COLO668 (cell line): ENCODE results near the gene WBP1.
"Not testable (repeated sequence)": the region's sequence is repeated elsewhere in the genome, so short reads cannot be mapped to it uniquely, and the experiment has no call there.

Experiments used
- DNase-seq: peaks from one replicate; lab custom pipeline; 2025; ENCODE audit not compliant: unreplicated experiment; lab: John Stamatoyannopoulos, UW

The WBP1 gene

DNA sequence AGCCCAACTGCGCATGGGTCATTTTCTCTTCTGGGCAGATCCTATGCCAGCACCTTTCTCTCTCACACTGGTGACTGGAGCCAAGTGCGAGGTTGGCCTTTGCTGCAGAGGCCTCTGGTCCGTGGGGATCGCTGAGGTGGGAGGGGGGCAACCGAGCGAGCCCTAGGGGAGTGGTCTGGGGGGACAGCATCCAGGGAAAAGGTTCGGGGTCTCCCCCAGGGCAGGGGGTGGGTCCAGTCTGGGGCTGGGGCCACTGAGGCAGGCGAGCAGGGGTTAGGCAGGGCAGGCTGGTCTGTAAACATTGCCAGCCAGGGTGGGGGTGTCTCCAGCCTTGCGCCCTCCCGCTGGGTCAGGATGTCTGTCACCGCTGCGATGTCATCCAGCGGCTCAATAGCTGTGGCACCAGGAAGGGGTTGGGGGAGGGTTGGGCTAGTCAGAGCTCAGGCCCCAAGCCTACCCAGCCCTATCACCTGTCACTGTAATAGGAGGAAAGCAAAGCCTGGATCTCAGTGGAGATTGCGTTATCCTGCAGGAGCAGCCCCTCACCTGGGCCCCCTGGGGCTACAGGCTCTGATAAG is 32.0 kb upstream of the WBP1 start:
- no peak for DNase-seq

DNA sequence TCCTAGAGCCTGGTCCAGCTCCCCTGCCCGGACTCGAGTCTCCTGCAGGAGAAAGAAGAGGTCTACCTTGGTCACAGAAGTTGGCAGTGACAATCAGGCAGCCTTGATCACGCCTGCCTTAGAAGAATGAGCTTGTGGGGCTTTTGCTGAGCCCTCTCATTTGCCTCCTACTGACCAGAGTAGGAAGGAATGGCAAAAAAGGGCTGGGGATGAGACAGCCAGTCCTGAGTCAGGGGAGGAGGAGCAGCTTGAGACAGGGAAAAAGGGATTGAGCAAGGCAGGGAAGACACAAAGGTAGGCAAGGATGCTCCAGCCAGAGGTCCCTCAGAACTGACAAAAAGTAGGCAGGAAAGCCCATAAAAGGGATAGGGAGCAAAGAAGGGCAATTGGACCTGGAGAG is 30.7 kb upstream of the WBP1 start:
- DNase-seq, result no peak

DNA sequence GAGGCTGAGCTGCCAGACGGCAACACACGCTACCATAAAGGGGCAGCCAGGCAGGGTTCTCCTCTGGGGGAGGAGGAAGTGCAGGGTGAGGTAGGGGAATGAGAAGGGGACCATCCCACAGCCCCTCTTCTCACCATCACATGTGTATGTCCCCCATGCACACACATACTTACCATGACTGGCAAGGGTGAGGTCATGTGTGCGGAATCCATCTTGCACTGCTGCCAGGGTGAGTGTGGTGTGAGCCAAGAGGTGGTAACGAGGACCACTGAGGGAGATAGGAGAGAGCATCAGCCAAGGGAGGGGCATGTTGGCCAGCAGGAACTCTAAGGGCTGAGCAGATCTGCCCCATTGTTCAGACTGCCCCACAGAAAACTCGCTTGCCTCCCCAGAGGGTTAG is 29.6 kb upstream of the WBP1 start:
- no peak for DNase-seq

DNA sequence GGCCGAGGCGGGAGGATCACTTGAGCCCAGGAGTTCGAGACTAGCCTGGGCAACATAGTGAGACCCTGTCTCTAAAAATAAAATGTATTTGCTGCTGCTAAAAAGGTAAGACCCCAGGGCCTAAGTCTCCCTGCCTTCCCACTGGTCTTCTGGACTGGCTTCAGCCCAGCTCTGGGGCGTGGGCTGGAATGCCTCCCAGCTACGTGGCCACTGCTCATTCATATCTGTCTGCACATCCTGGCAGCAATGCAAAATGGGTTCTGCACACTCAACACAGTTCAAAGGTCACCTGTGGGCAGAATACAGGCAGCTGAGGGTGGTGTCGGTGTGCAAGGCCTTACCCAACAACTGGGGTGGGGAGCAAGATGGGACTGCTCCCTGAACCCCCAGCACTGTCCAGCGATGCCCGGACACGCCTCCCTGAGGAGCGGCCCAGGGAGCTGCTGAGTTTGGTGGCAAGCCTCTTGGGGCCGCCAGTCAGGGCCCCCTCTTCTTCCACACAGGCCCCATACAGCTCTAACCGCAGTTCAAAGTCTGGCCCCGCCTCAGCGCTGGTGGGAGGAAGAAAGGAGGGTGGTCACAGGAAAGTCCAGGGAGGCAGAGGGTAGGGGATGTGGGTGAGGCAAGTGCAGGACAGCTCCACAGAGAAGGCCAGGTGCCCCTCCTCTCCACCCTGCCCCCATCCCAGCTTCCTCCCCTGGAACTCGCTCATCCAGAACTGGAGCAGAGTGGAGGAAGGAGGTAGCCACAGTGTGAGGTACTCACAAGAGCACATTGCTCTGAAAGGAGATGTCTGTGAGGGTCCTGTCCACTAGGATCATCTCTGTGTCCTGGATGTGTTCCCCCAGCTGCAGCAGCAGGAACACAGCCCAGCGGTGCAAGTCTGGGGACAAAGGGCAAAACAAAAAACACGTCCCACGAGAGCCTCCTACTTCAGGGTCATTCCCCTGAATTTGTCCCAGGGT is 28.5 kb upstream of the WBP1 start:
- DNase-seq, result no peak

DNA sequence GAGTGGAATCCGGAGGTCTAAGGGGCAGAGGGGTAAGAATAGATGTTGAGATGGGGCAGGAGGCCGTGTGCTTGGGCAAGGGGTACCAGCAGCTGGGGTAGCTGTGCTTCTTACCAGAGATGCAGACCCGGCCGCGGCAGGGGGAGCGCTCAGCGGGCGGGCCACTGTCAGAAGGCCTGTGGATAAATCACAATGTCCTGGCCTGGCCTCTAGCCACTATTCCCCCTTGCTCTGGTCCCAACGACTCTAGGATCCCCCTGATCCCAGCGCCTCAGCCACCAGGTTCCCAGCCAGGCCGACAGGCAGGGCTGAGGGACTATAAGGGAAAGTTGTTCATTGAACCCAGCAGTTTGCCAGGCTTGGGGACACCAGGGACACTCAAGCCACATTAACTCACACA is 27.7 kb upstream of the WBP1 start:
- DNase-seq, result no peak

DNA sequence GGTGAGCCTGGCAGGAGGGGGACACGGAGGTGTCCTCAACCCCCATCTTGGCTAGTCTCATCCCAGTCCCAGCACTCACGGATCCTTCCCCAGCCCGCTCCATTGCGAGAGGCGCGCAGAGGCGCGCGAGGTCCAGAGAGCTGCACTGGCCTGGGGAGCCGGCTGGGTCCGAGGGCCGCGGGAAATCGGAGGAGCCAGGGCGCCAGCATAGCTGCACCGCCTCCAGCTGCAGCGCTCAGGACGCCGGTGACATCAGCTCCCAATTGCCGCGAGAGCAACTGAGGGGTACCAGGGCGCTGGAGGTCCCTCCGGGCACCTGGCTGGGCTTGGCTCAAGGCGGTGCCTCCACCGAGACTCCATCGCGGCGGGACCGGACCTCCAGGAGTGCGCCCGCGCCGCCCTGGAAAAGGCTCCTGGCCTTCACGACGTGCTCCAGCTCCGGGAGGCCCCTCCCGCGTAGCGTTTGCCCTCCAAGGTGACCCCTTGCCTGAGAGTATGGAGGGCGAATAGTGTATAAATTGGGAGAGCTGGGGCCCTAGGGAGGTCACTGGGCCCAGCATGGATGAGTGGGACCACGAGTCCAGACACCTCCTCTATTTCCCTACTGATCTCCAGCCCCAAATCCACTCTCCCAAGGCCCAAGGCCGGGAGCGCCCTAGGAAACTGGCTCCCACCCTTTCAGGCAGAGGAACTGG is 22.0 kb upstream of the WBP1 start:
- no peak for DNase-seq

DNA sequence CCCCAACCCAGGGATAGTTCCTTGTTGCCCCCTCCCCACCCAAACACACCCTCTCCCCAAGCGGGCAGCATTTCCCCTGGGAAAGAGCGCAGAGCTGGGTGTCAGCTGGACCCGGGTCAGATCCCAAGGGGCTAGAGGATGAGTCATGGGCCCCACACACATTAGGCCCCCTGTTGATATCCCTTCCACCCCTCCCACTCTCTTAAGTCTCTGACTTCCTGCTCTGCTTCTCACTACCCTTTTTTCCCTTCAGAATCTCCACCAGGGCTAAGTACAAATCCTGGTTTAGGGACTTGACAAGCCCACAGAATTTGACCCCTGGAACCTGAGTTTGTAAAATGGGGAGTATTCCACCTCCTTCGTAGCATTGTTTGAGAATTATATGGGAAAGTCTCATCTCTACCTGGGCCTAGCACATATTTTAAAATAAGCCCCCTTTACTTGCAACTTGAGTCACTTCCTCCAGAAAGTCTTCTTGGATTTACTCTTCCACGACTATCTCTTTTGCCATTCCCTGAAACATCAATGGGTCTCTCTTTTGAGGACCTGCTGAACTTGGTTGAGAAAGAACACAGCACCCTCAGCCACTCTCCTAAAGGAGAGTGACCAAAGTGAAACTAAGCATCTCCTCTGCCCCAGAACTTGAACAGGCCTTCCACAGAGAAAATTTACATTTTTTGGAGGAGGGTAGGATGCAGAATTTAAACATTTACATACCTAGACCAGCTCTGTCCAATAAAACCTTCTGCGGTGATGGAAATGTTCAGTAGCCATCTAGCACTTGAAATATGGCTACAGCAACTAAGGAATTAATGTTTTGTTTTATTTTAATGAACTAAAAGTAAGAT is 21.2 kb upstream of the WBP1 start:
- no peak for DNase-seq

DNA sequence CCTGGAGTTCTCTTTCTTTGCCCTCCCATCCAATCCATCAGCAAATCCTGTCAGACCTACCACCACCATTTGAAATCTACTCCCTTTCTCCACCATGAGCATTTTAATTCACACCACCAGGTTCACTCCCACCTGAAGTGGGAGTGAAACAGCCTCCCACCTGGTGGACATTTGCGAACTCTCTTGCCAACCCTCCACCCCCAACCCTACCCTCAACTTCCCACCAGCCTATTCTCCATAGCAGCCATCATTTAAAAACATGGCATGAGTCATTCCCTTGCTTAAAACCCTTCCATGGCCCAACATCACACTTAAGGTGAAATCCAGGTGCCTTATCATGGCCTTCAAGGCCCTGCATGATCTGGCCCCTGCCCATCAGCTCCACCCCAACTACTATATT is 20.0 kb upstream of the WBP1 start:
- DNase-seq, result no peak

DNA sequence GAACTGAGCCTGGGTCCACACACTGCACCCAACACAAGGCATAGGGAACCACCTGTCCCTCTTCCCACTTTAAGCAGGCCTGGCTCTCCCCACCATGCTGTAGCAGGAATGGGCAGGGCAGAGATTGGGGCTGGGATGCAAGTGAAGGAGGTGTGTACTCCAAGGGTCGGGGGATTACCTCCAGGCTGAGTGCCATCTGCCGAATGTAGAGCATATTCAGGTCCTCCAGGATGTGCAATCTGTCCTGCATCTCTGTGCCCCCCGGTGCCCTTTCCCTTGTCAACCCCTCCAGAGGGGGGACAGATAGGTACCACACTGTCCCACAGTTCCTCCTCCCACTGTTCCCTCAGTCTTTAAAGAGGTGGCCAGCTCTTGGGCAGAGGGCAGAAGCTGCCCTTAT is 18.9 kb upstream of the WBP1 start:
- DNase-seq, result no peak

DNA sequence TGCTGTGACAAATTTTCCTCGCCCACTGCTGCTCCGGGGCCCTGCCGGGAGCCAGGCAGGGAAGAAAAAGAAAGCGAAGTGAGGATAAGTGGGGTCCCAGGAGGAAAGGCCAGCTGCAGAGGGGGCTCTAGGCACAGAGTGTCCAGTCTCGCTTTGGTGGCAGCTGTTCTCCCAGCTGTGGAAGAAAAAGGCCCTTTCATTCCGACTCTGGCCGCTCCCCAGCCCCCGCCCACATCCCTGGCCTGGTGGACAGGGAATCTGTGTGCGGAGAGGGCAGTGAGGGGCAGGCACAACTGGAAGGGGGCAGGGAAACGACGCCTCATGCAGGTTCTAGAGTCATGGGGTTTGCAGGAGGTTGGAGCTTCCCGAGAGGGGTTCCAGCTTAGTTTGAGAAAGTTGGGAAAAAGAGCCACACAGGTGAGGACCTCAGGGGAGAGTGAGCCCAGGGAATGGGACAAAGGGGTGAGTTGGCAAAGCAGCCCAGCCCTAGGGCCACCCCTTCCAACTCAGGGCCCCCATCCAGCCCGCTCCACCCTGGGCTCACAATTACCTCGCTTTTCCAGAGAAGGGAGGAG is 18.3 kb upstream of the WBP1 start:
- no peak for DNase-seq

DNA sequence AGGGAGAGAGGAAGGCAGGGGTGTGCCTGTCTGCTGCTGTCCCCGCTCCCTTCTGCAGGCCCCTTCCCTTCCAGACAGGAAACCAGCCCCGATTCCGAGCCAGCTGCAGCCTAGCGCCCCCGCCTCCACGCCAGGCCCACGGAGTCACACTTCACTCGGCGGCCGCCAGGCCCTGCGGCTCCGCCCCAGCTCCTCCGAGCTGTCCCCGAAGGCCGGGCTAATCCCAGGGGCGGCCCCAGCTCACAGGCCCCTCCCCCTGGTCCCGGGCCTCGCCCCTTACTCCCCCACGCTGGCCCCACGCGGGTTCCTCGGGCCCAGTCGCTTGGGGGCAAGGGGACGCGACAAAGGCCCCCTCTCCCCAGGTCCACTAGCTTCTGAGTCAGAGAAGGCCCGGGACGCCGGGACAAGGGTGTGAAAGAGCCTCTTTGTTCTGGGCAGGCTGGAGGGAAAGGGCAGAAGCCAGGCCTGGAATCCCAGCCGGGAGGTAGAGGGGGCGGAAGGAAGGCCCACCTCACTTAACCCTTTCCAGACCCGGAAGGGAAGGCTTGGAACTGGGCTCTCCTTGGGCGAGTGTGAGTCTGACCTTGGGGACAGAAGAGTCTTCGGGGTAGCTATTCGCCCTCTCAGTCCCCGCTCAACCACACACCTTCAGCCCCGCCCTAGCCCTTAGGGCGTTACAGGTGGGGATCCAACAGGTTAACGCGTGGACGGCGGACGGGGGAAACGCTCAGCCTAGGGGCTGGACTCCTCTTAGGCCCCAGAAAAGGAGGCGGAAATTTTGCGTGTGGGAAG is 17.7 kb upstream of the WBP1 start:
- peak; percentile 91 for DNase-seq

DNA sequence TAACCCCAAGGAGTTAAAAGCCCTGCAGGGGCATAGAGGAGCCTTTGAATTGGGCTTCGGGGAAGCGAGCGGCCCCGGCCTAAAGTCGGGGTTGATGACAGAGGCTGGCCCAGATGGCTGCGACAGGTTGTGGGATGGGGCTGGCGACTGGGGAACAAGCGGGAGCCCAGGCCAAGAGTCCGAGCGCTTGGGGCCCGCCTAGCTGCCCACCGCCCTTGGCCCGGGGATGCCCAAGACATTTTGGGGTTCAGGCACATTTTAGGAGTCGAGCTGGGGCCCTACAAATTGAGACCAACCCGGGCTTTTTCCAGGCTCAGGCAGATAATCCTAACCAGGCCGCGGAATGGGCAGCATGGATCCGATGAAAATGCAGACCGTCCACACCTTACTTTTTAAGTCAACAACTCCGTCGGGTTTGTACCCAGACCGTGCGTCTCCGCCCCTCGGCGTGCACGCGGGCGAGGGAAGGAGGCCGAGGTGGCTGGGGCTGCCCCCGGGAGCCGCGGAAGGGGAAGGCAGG is 17.0 kb upstream of the WBP1 start:
- no peak for DNase-seq

DNA sequence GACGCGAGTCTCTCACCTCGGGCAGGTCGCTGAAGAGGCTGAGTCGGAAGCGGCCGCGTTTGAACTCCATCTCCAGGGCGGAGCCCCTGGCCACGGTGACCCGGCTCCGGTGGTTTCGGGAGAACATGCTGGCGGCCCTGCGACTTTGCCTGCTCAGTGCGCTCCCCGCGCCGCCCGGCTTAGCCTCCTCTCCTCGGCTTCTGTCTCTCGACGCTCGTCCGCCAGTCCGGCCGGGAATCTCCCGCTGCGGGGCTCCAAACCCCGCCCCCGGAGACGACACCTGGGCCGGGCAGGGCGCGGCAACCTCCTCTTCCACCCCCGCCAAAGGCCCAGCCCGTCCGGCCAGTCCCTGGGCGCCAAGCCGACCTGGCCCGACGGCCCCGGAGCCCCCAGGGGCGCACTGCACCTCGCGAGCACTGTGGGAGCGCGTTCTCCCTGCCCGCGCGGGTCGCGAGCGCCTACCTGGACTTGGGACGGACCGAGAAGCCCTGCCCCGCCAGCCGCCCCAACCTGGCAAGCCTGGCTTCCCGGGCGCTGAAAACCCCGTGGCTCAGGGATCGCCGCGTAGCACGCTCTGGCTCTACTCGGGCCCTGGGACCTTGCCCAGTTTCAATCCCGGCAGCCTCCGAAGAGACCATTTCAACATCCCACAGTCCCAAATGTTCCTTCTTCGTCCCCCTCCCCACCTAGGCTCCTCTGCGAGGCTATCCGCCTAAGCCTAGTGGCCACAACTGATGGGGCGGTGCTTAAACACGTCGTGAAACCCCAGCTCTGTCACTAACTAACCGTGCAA is 16.4 kb upstream of the WBP1 start, which contains the start of gene RTKN:
RTKN (minus strand) TSS at position 248 of the 793 bp plus-strand sequence; CDS start at position 127, 121 bp downstream.
- DNase-seq, result peak; percentile 88

DNA sequence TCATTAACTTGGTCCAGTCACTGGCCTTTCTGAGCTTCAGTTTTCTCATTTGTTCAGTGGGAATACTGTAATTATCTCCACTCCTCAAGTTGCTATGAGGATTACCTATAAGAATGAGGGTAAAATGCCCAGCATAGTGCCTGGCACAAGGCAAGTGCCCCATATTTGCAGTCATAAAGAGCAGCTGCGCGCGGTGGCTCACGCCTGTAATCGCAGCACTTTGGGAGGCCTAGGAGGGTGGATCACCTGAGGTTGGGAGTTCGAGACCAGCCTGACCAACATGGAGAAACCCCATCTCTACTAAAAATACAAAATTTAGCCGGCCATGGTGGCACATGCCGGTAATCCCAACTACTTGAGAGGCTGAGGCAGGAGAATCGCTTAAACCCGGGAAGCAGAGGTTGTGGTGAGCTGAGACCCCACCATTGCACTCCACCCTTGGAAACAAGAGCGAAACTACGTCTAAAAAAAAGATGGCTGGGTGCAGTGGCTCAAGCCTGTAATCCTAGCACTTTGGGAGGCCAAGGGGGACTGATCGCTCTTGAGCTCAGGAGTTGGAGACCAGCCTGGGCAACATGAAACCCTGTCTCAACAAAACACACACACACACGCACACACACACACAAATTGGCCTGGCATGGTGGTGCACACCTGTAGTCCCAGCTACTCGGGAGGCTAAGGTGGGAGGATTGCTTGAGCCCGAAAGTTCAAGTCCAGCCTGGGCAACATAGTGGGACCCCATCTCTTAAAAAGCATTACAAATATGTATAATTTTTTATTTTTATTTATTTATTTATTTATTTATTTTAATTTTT is 15.5 kb upstream of the WBP1 start:
- not testable (repeated sequence) for DNase-seq

DNA sequence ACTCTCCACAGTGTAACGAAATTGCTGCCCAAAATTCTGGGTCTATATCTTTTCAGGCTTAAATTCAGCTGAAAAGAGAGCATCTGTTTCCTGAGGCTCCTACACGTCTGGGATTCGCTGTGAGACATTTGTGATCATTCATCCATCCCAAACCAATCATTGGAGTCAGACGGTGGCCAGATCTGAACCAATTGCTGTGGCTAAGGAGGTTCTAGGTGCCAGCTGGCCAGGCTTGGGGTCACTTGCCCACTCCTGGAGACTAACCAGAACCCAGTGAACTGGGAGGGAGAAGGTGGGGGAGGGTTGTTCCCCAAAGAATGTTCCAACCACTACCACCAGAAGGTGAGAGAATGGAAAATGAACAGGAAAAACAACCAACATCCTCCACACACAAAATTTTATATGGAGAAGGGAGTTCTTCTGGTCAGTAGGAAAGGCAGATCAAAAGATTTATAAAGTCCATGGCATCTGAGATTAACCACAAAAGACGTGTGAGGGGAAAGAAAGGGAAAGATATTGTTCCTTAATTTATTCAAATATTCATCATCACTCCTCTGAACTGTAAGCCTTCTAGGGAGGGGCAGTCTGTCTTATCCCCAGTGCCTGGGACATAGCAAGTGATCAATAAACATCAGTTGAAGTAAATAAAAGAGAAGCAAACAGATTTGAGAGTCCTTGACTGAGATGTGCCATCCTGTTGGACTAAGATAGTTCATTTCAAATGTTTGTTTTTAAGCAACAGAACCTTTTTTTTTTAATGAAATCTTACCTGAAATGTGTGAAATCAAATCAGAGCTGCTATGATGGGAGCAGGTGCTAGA is 13.5 kb upstream of the WBP1 start:
- no peak for DNase-seq

DNA sequence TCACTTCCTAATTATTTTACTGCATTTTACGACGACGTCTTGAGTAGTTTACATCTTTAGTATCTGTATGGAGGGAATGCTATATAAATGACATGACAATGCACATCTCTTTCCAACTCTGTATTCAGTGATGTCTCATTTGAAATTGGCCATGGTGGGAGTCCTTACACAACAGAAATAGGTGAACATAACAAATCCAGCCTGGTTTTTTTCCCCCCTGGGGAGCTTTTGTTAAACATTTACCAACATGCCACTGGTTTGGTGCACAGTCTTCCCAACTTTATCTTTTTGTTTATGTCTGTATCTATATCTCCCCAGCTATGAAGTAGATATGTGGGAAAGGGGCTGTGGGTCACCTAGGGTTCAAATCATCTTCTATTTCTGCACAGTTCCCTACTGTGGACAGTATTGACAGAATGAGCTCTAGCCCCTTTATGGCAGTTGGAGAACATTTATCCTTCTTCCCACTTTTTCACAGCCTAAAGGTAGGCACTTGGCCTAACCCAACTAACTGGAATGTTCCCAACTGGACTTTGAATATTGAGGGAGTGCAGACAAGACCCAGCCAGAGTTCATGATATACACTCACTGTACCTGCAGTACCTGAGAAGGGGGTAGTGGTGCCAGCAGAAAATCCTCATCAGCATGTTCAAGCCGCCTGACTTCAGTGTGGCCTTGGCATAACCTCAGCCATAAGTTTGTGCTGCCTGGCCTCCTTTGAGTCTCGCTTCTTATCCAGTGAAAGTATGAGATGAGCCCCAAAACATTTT is 10.8 kb upstream of the WBP1 start:
- no peak for DNase-seq
